ENCODE measurements around the gene RFTN2. TPM values are rescaled to one million over a fixed set of nuclear protein-coding genes. Genes with fewer than 3 reads are reported as not detected.
"Not testable (repeated sequence)": the region's sequence is repeated elsewhere in the genome, so short reads cannot be mapped to it uniquely, and the experiment has no call there.

The RFTN2 gene
- total RNA-seq, 1 donor from 2014 or later, result not detected

DNA sequence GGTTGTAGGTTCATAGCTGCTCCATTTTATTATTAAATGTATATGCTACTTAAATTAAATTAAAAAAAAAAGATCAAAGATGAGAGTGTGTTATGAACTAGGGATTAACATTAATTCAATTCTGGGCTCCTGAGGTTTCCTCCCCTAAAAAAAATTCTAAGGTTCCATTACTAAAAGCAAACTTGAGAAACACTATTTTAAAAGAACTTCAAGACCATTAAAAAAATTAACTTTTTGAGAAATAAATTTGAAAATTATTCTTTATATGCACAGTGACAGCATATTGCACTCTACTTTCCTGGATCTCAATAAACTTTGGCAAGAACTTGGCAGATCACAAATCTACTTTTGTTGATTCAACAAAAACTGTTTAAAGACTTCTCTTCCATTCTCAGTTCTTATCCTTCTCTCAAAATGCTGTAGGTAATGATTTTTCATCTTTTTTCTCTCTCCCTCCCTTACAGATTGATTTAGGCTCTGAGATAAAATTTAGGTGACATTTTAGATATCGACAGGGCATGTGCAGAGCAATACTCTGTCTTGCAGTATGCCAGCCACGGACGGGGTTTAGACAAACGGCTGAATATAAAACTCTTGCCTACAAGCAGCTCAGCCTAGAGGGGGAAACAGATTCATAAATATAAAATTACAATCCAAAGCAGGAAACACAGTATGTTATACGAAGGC lies 29.2 kb upstream of the RFTN2 start:
- H3K4me1 Mint-ChIP-seq (ENCODE audit: low read depth), result peaks cover 42% of the 10 kb centered on the region
- H3K36me3 Mint-ChIP-seq (ENCODE audit: low read depth), result peaks cover 24% of the 10 kb centered on the region
- H3K27me3 Mint-ChIP-seq (ENCODE audit: low read depth), result no peaks in the 10 kb centered on the region
- peak overlapping the region; percentile 78 for H3K4me3 Mint-ChIP-seq (ENCODE audit: low read depth)
- DNase-seq (ENCODE audit: low spot score), result no peak
- peak overlapping the region; percentile 85 for H3K27ac Mint-ChIP-seq
- intact Hi-C loops (cut with micrococcal nuclease), result loop anchor here (1.0 to 10.0 kb wide), 6 partner anchors 204 to 1065 kb away; partner anchors contain the start of genes CCDC150, COQ10B and HSPE1
- H3K9me3 Mint-ChIP-seq, result peaks cover 6% of the 10 kb centered on the region

DNA sequence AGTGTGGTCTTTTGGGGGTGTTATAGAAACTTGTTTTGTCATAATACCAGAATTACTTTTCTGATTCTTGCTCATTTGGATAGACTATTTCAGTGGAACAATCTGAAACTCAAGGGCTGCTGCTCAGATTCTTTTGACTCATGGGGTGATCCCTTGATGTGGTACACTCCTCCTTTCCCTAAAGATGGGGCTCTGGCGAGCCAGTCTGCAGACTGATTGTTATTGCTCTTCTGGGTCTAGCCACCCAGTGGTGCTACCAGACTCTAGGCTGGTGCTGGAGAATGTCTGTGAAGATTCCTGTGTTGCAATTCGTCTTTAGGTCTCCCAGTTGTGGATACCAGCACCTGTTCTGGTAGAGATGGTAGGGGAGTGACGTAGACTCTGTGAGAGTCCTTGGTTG lies 25.6 kb upstream of the RFTN2 start:
- Mint-ChIP-seq H3K9me3 (peaks cover 13% of the 10 kb centered on the region), H3K4me3 (ENCODE audit: low read depth) (no peak overlapping the region), H3K27me3 (ENCODE audit: low read depth) (peaks cover 2% of the 10 kb centered on the region), H3K36me3 (ENCODE audit: low read depth) (no peaks in the 10 kb centered on the region), H3K27ac (no peak overlapping the region), H3K4me1 (ENCODE audit: low read depth) (peaks cover 23% of the 10 kb centered on the region)
- intact Hi-C loops (cut with micrococcal nuclease), result loop anchor here (10.0 kb wide), 2 partner anchors 344 to 424 kb away; no protein-coding TSS in a partner anchor
- no peak for DNase-seq (ENCODE audit: low spot score)

DNA sequence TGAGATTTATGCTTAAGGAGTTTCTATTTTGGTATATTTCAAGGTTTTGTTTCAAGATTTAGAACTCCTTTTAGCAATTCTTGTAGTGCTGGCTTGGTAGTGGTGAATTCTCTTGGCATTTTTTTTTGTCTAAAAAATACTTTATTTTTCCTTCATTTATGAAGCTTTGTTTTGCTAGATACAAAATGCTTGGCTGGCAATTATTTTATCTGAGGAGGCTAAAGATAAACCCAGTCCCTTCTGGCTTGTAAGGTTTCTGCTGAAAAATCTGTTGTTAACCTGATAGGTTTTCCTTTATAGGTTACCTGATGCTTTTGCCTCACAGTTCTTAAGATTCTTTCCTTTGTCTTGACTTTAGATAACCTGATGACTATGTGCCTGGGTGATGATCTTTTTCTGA lies 24.3 kb upstream of the RFTN2 start:
- H3K27ac Mint-ChIP-seq; H3K4me3 Mint-ChIP-seq (ENCODE audit: low read depth); H3K36me3 Mint-ChIP-seq (ENCODE audit: low read depth); H3K27me3 Mint-ChIP-seq (ENCODE audit: low read depth); DNase-seq (ENCODE audit: low spot score): not testable (repeated sequence)
- Mint-ChIP-seq H3K4me1 (ENCODE audit: low read depth) (peaks cover 21% of the 10 kb centered on the region), H3K9me3 (peaks cover 13% of the 10 kb centered on the region)
- intact Hi-C loops (cut with micrococcal nuclease), result loop anchor here (10.0 kb wide), 2 partner anchors 345 to 425 kb away; no protein-coding TSS in a partner anchor

DNA sequence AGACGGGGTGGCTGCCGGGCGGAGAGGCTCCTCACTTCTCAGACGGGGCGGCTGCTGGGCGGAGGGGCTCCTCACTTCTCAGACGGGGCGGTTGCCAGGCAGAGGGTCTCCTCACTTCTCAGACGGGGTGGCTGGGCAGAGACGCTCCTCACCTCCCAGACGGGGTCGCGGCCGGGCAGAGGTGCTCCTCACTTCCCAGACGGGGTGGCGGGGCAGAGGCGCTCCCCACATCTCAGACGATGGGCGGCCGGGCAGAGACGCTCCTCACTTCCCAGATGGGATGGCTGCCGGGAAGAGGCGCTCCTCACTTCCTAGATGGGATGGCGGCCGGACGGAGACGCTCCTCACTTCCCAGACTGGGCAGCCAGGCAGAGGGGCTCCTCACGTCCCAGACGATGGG lies 21.2 kb upstream of the RFTN2 start:
- H3K27me3 Mint-ChIP-seq (ENCODE audit: low read depth); H3K27ac Mint-ChIP-seq; H3K4me3 Mint-ChIP-seq (ENCODE audit: low read depth); intact Hi-C loops (cut with micrococcal nuclease); DNase-seq (ENCODE audit: low spot score); H3K9me3 Mint-ChIP-seq; H3K36me3 Mint-ChIP-seq (ENCODE audit: low read depth): not testable (repeated sequence)
- peaks cover 16% of the 10 kb centered on the region for H3K4me1 Mint-ChIP-seq (ENCODE audit: low read depth)

DNA sequence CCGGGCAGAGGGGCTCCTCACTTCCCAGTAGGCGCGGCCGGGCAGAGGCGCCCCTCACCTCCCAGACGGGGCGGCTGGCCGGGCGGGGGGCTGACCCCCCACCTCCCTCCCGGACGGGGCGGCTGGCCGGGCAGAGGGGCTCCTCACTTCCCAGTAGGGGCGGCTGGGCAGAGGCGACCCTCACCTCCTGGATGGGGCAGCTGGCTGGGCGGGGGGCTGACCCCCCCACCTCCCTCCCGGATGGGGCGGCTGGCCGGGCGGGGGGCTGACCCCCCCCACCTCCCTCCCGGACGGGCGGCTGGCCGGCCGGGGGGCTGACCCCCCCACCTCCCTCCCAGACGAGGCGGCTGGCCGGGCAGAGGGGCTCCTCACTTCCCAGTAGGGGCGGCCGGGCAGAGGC lies 20.6 kb upstream of the RFTN2 start:
- H3K9me3 Mint-ChIP-seq; H3K36me3 Mint-ChIP-seq (ENCODE audit: low read depth); H3K27ac Mint-ChIP-seq; H3K4me3 Mint-ChIP-seq (ENCODE audit: low read depth); H3K27me3 Mint-ChIP-seq (ENCODE audit: low read depth); DNase-seq (ENCODE audit: low spot score); intact Hi-C loops (cut with micrococcal nuclease): not testable (repeated sequence)
- peaks cover 11% of the 10 kb centered on the region for H3K4me1 Mint-ChIP-seq (ENCODE audit: low read depth)

DNA sequence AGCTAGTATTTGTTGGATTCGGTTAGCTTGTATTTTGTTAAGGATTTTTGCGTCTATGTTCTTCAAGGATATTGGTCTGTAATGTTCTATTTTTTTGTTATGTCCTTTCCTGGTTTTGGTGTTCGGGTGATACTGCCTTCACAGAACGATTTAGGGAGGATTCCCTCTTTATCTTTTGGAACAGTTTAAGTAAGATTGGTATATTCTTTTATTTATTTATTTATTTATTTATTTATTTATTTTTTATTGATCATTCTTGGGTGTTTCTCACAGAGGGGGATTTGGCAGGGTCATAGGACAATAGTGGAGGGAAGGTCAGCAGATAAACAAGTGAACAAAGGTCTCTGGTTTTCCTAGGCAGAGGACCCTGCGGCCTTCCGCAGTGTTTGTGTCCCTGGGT lies 19.8 kb upstream of the RFTN2 start:
- H3K27me3 Mint-ChIP-seq (ENCODE audit: low read depth); intact Hi-C loops (cut with micrococcal nuclease); H3K27ac Mint-ChIP-seq; H3K9me3 Mint-ChIP-seq; DNase-seq (ENCODE audit: low spot score); H3K36me3 Mint-ChIP-seq (ENCODE audit: low read depth); H3K4me3 Mint-ChIP-seq (ENCODE audit: low read depth); H3K4me1 Mint-ChIP-seq (ENCODE audit: low read depth): not testable (repeated sequence)

DNA sequence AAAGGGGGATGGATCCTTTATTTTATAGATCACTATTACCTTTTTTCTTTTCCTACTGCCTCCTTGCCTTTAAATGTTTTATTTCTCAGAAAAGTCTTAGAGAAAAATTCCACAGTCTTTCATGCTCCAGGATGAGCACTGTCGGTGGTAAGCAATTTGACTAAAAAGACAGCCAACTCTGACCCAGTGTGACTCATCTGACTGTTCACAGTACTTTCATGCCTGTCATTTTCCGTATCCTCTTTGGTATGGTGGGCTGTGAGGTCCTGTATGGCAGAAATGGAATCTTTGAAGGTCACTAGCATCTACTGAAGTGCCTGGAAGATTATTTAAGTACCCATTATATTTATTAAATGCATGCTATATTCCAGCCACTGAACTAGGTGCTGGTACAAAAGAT lies 2.1 kb upstream of the RFTN2 start:
- intact Hi-C loops (cut with micrococcal nuclease), result no loop called here
- Mint-ChIP-seq H3K4me1 (ENCODE audit: low read depth) (no peaks in the 10 kb centered on the region), H3K4me3 (ENCODE audit: low read depth) (no peak overlapping the region), H3K27me3 (ENCODE audit: low read depth) (peaks cover 19% of the 10 kb centered on the region), H3K36me3 (ENCODE audit: low read depth) (no peaks in the 10 kb centered on the region), H3K9me3 (no peaks in the 10 kb centered on the region), H3K27ac (no peak overlapping the region)
- DNase-seq (ENCODE audit: low spot score), result no peak

DNA sequence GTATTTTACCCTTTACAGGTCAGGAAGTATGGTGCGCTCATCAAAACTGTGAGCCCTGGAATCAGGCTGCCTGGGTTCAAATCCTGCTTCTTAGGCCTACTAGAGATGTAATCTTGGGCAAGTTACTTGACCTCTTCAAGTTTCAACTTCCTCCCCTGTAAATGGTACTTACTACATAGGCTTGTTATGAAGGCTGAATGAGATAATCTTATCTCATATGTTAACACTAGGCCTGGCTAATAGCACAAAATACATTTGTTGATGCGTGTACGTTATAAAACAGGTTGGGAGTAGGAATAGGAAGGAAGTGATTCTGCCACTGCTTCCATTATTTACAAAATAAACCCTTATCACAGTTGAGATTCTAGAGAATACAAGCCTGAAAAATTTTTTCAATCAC lies 1.7 kb upstream of the RFTN2 start:
- Mint-ChIP-seq H3K27me3 (ENCODE audit: low read depth) (peaks cover 17% of the 10 kb centered on the region), H3K36me3 (ENCODE audit: low read depth) (no peaks in the 10 kb centered on the region), H3K9me3 (no peaks in the 10 kb centered on the region), H3K4me1 (ENCODE audit: low read depth) (no peaks in the 10 kb centered on the region), H3K4me3 (ENCODE audit: low read depth) (no peak overlapping the region), H3K27ac (no peak overlapping the region)
- DNase-seq (ENCODE audit: low spot score), result no peak
- intact Hi-C loops (cut with micrococcal nuclease), result no loop called here

DNA sequence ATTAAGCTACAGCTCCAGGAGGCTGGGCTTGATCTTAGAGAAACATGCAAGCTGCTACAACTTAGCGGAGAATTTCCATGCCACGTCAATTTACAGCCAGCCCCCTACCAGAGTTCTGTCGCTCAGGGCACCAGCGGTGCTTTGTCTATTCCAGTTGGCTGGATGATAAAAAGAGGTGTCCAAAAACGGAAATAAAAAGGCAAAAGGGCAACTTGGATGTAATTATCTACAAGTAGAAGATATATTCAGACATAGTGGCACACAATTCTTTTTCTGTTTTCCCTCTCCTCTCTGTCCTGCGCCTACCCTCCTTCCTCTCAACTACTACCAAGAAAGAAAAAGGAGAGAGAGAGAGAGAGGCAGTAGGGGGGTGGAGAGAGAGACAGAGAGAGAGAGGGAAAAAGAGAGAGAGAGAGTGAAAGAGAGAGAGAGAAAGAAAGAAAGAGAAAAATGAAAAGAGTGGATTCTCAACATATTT lies 363 bp upstream of the RFTN2 start:
- intact Hi-C loops (cut with micrococcal nuclease), result no loop called here
- no peaks in the 10 kb centered on the region for H3K4me1 Mint-ChIP-seq (ENCODE audit: low read depth)
- no peaks in the 10 kb centered on the region for H3K36me3 Mint-ChIP-seq (ENCODE audit: low read depth)
- no peak for DNase-seq (ENCODE audit: low spot score)
- peaks cover 25% of the 10 kb centered on the region for H3K27me3 Mint-ChIP-seq (ENCODE audit: low read depth)
- no peaks in the 10 kb centered on the region for H3K9me3 Mint-ChIP-seq
- no peak overlapping the region for H3K4me3 Mint-ChIP-seq (ENCODE audit: low read depth)
- no peak overlapping the region for H3K27ac Mint-ChIP-seq

DNA sequence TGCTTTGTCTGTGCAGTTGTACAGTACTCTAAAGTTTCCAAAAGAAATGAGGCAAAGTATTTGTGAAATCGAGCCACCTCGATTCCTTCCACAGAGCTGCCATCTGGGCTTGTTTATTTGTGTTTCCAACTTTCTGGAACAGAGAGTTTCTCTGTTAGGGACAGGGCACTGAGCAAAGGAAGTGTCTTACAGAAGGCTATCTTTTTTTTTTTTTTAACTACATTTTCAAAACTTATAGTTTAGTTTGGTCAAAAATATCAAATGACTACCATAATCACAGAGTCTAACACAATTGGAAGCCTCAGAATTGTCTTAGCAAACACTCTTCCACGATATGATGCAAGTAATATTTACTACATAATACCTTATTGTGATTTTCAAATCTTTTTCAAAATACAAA lies 796 bp downstream of the RFTN2 start:
- no peak overlapping the region for H3K4me3 Mint-ChIP-seq (ENCODE audit: low read depth)
- no peaks in the 10 kb centered on the region for H3K36me3 Mint-ChIP-seq (ENCODE audit: low read depth)
- intact Hi-C loops (cut with micrococcal nuclease), result no loop called here
- no peaks in the 10 kb centered on the region for H3K9me3 Mint-ChIP-seq
- DNase-seq (ENCODE audit: low spot score), result no peak
- no peaks in the 10 kb centered on the region for H3K4me1 Mint-ChIP-seq (ENCODE audit: low read depth)
- H3K27me3 Mint-ChIP-seq (ENCODE audit: low read depth), result peaks cover 26% of the 10 kb centered on the region
- H3K27ac Mint-ChIP-seq, result no peak overlapping the region

DNA sequence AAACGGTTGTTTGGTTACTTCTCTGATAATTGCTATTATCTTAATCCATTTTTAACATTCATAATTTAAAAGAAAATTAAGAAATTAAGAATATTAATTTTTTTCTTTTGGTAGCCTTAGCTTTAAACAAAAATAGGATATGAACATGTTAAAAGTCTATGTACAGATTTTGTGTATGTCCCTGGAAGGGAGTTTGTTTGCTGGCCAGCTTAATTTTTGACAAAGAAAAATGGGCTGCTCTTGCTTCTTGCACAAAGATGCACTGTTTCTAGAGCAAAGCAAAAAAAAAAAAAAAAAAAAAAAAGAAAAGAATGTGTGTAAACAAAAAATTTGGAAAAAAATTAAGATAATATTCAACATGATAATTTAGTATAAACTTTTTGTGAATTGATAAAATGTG lies 1.3 kb downstream of the RFTN2 start:
- Mint-ChIP-seq H3K4me1 (ENCODE audit: low read depth) (no peaks in the 10 kb centered on the region), H3K36me3 (ENCODE audit: low read depth) (no peaks in the 10 kb centered on the region)
- intact Hi-C loops (cut with micrococcal nuclease), result no loop called here

DNA sequence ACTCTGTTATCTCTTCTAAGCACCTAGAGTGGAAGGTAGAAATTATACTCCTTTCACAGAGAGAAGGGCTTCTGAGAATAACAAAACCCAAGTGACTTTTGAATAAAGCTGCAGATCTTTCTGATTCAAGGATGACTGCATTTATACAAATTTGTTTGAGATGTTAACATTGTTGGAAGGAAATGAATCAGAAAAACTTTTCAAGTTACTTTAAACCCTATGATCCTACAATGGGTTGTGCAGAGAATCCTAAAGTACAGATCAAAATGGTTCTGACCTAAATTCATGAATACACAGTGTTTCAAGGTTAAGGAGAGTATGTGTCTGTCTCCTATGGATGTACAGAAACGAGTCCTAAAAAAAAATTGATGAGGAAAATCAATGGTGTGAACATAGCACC lies 1.8 kb downstream of the RFTN2 start:
- H3K4me1 Mint-ChIP-seq (ENCODE audit: low read depth), result no peaks in the 10 kb centered on the region
- H3K27ac Mint-ChIP-seq, result no peak overlapping the region
- H3K27me3 Mint-ChIP-seq (ENCODE audit: low read depth), result peaks cover 26% of the 10 kb centered on the region
- intact Hi-C loops (cut with micrococcal nuclease), result no loop called here
- no peaks in the 10 kb centered on the region for H3K9me3 Mint-ChIP-seq
- H3K4me3 Mint-ChIP-seq (ENCODE audit: low read depth), result no peak overlapping the region
- no peak for DNase-seq (ENCODE audit: low spot score)
- H3K36me3 Mint-ChIP-seq (ENCODE audit: low read depth), result no peaks in the 10 kb centered on the region

More for the DNA sequence above, 1.3 kb downstream of the RFTN2 start:
- Mint-ChIP-seq H3K4me3 (ENCODE audit: low read depth) (no peak overlapping the region), H3K27me3 (ENCODE audit: low read depth) (peaks cover 26% of the 10 kb centered on the region), H3K9me3 (no peaks in the 10 kb centered on the region), H3K27ac (no peak overlapping the region)
- DNase-seq (ENCODE audit: low spot score), result no peak

DNA sequence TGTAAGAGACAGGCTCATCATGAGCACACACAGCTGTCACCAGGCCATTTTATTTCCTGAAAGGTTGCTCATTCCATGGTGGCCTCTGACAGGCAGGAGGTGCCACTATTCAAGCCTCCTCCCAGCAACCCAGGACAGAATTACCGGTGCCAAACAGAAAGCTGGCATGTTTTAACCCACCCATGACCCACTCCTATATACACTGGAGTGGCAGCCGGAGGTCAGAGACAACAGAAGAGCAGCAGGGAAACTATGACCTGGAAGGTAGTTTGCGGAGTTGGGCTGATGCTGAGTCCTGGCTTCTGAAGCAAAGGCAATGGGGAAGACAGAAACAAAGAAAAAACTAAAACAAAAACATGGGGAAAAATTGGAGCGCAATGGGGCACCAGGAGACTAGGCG lies 2.3 kb downstream of the RFTN2 start:
- no peak for DNase-seq (ENCODE audit: low spot score)
- intact Hi-C loops (cut with micrococcal nuclease), result no loop called here
- Mint-ChIP-seq H3K36me3 (ENCODE audit: low read depth) (no peaks in the 10 kb centered on the region), H3K4me1 (ENCODE audit: low read depth) (no peaks in the 10 kb centered on the region), H3K27ac (no peak overlapping the region), H3K9me3 (no peaks in the 10 kb centered on the region), H3K27me3 (ENCODE audit: low read depth) (peaks cover 25% of the 10 kb centered on the region), H3K4me3 (ENCODE audit: low read depth) (no peak overlapping the region)

Data from activated T-helper 2 cell treated with anti-CD3 and anti-CD28 coated beads, Interferon-gamma antibody, Interleukin-2, Interleukin-4, amounts not matched to agents 10 μg/mL and 5 μg/mL and 100 μg/mL, durations not matched to agents 14 hours and 24 hours and 36 hours (primary cell).